Right lobe of liver (tissue), 4 donors: Measurements from ENCODE around the gene SLC66A3.

Source experiments
- POLR2A ChIP-seq: fragments of 450-650 bp; IDR thresholded peaks from one replicate; pipeline ENCODE4 v1.6.1; 2017; ENCODE audit warnings: antibody characterized with exemption, mild to moderate bottlenecking
- TF ChIP-seq, protein P1 (sequence below), 4 donors: fragments of 200-600 bp in 3 of 4; fragments of 450-650 bp in 1 of 4; IDR thresholded peaks; one replicate each; pipeline versions ENCODE4 v1.5.1 to v1.8.0; 2016 to 2022; ENCODE audit warnings: antibody characterized with exemption in 4 of 4, mild to moderate bottlenecking in 2 of 4
- donor health status: DM: no; HTN: no; CAD: no.
- donor health status: DM: no; HTN: no; CAD: no.
- donor health status: DM: no; HTN: yes; CAD: no.

DNA sequence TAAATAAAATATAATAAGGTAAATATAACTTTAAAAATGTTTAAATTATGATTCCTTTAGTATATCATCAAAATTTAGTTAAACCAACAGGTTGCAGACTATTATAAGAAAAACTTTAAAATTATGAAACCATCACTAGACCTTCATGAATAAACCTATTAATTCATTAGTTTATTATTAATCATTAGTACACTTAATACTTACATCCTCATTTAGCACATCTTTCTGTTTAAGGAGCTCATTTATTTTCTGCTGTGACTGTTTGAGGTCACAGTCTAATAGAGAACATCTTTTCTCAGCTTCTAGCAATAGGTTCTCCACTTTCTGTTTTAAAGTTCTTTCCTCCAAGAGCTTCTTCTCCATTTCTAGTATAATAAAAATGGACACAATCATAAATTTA is 52.8 kb downstream of the SLC66A3 start:
- no peak for TF ChIP-seq POLR2A
- TF ChIP-seq, protein P1, sequence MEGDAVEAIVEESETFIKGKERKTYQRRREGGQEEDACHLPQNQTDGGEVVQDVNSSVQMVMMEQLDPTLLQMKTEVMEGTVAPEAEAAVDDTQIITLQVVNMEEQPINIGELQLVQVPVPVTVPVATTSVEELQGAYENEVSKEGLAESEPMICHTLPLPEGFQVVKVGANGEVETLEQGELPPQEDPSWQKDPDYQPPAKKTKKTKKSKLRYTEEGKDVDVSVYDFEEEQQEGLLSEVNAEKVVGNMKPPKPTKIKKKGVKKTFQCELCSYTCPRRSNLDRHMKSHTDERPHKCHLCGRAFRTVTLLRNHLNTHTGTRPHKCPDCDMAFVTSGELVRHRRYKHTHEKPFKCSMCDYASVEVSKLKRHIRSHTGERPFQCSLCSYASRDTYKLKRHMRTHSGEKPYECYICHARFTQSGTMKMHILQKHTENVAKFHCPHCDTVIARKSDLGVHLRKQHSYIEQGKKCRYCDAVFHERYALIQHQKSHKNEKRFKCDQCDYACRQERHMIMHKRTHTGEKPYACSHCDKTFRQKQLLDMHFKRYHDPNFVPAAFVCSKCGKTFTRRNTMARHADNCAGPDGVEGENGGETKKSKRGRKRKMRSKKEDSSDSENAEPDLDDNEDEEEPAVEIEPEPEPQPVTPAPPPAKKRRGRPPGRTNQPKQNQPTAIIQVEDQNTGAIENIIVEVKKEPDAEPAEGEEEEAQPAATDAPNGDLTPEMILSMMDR (IDR thresholded peaks at IDR 0.05): no peak
